ENCODE measurements around the gene ATXN10. TPM values are rescaled to one million over a fixed set of nuclear protein-coding genes. Genes with fewer than 3 reads are reported as not detected.

The ATXN10 gene
- total RNA-seq, 1 donor from 2014 or later = 106 TPM

- no peak overlapping the region for H3K27ac ChIP-seq
- H3K27me3 ChIP-seq (ENCODE audit: low read depth) = peaks cover 43% of the 10 kb centered on the region
- no peaks in the 10 kb centered on the region for H3K36me3 ChIP-seq
- DNase-seq (peak; percentile 41), ATAC-seq (no peak)
- intact Hi-C loops (cut with DNase I) = no loop called here
- no peaks in the 10 kb centered on the region for H3K4me1 ChIP-seq
- H3K9me3 ChIP-seq = no peaks in the 10 kb centered on the region
- H3K4me3 ChIP-seq = no peak overlapping the region
- no peak for TF ChIP-seq CTCF (IDR thresholded peaks at IDR 0.05)
Observed at GRCh38 chr22:45891021-45891421, 219.4 kb downstream of the ATXN10 start.

- TF ChIP-seq CTCF (IDR thresholded peaks at IDR 0.05) = no peak
- H3K9me3 ChIP-seq = no peaks in the 10 kb centered on the region
- H3K27me3 ChIP-seq (ENCODE audit: low read depth) = peaks cover 47% of the 10 kb centered on the region
- H3K4me3 ChIP-seq = no peak overlapping the region
- H3K36me3 ChIP-seq = no peaks in the 10 kb centered on the region
- DNase-seq (peak; percentile 43), ATAC-seq (no peak)
- H3K27ac ChIP-seq = no peak overlapping the region
- intact Hi-C loops (cut with DNase I) = no loop called here
- H3K4me1 ChIP-seq = no peaks in the 10 kb centered on the region
Observed at GRCh38 chr22:45891471-45891995, 219.9 kb downstream of the ATXN10 start.

- intact Hi-C loops (cut with DNase I) = no loop called here
- H3K4me3 ChIP-seq = no peak overlapping the region
- TF ChIP-seq CTCF (IDR thresholded peaks at IDR 0.05) = no peak
- peaks cover 47% of the 10 kb centered on the region for H3K27me3 ChIP-seq (ENCODE audit: low read depth)
- no peak overlapping the region for H3K27ac ChIP-seq
- H3K4me1 ChIP-seq = no peaks in the 10 kb centered on the region
- DNase-seq (peak; percentile 39), ATAC-seq (no peak)
- H3K9me3 ChIP-seq = no peaks in the 10 kb centered on the region
- no peaks in the 10 kb centered on the region for H3K36me3 ChIP-seq
Observed at GRCh38 chr22:45891996-45892621, 220.5 kb downstream of the ATXN10 start.

- peaks cover 47% of the 10 kb centered on the region for H3K27me3 ChIP-seq (ENCODE audit: low read depth)
- no peak overlapping the region for H3K4me3 ChIP-seq
- no peak overlapping the region for H3K27ac ChIP-seq
- H3K36me3 ChIP-seq = no peaks in the 10 kb centered on the region
- TF ChIP-seq CTCF (IDR thresholded peaks at IDR 0.05) = no peak
- DNase-seq (peak; percentile 38), ATAC-seq (no peak)
- no peaks in the 10 kb centered on the region for H3K9me3 ChIP-seq
- intact Hi-C loops (cut with DNase I) = no loop called here
- H3K4me1 ChIP-seq = no peaks in the 10 kb centered on the region
Observed at GRCh38 chr22:45892681-45893461, 221.2 kb downstream of the ATXN10 start.

- Histone ChIP-seq H3K27ac (no peak overlapping the region), H3K36me3 (no peaks in the 10 kb centered on the region), H3K4me3 (no peak overlapping the region), H3K9me3 (no peaks in the 10 kb centered on the region), H3K4me1 (no peaks in the 10 kb centered on the region), H3K27me3 (ENCODE audit: low read depth) (peaks cover 50% of the 10 kb centered on the region)
- DNase-seq (no peak), ATAC-seq (no peak)
- no peak for TF ChIP-seq CTCF (IDR thresholded peaks at IDR 0.05)
- intact Hi-C loops (cut with DNase I) = no loop called here
Observed at GRCh38 chr22:45893516-45893915, 221.9 kb downstream of the ATXN10 start.

Small RNAs within 50 kb of the gene (microRNA-seq; reads per million reads assigned to microRNA genes)
- gene MIR4762 (ENCODE audit: borderline number of aligned reads) = not detected

Other genes starting within 250 kb of the ATXN10 start
- gene FBLN1, start 169.0 kb upstream of the ATXN10 start, total RNA-seq = 307 TPM

Measured in lower lobe of right lung (tissue), 2 donors.